Measurements from ENCODE around the gene BACH2.

The BACH2 gene

GRCh38 chr6:90028995-90029635 is 267.5 kb downstream of the BACH2 start:
- TF ChIP-seq CTCF (IDR thresholded peaks at IDR 0.05; ENCODE audit: low read depth, low read length): no peak
- DNase-seq (ENCODE audit: low read depth, low spot score): no peak
- in situ Hi-C loops (cut with HindIII; ENCODE audit: low sequenced_read_pairs): no loop called here
- H3K4me3 ChIP-seq (ENCODE audit: low read depth, low read length): no peak overlapping the region

- DNase-seq (ENCODE audit: low read depth, low spot score): no peak
- in situ Hi-C loops (cut with HindIII; ENCODE audit: low sequenced_read_pairs): no loop called here
- no peak overlapping the region for H3K4me3 ChIP-seq (ENCODE audit: low read depth, low read length)
- TF ChIP-seq CTCF (IDR thresholded peaks at IDR 0.05; ENCODE audit: low read depth, low read length): no peak
Measured at GRCh38 chr6:90028066-90028778, 268.4 kb downstream of the BACH2 start.

GRCh38 chr6:90026216-90026615 is 270.4 kb downstream of the BACH2 start:
- in situ Hi-C loops (cut with HindIII; ENCODE audit: low sequenced_read_pairs): no loop called here
- TF ChIP-seq CTCF (IDR thresholded peaks at IDR 0.05; ENCODE audit: low read depth, low read length): no peak
- H3K4me3 ChIP-seq (ENCODE audit: low read depth, low read length): no peak overlapping the region
- no peak for DNase-seq (ENCODE audit: low read depth, low spot score)

GRCh38 chr6:90025523-90026061 is 271.1 kb downstream of the BACH2 start:
- in situ Hi-C loops (cut with HindIII; ENCODE audit: low sequenced_read_pairs): no loop called here
- no peak for TF ChIP-seq CTCF (IDR thresholded peaks at IDR 0.05; ENCODE audit: low read depth, low read length)
- DNase-seq (ENCODE audit: low read depth, low spot score): peak; percentile 89
- H3K4me3 ChIP-seq (ENCODE audit: low read depth, low read length): no peak overlapping the region

- TF ChIP-seq CTCF (IDR thresholded peaks at IDR 0.05; ENCODE audit: low read depth, low read length): no peak
Measured at GRCh38 chr6:90024633-90025032, 272.0 kb downstream of the BACH2 start.

GRCh38 chr6:90021711-90022110 is 274.9 kb downstream of the BACH2 start:
- TF ChIP-seq CTCF (IDR thresholded peaks at IDR 0.05; ENCODE audit: low read depth, low read length): no peak
- no peak for DNase-seq (ENCODE audit: low read depth, low spot score)
- in situ Hi-C loops (cut with HindIII; ENCODE audit: low sequenced_read_pairs): no loop called here
- no peak overlapping the region for H3K4me3 ChIP-seq (ENCODE audit: low read depth, low read length)

More at GRCh38 chr6:90024633-90025032, 272.0 kb downstream of the BACH2 start:
- in situ Hi-C loops (cut with HindIII; ENCODE audit: low sequenced_read_pairs): no loop called here
- DNase-seq (ENCODE audit: low read depth, low spot score): no peak
- H3K4me3 ChIP-seq (ENCODE audit: low read depth, low read length): no peak overlapping the region
